HL-60 (cell line): ENCODE data around the gene LPIN1.

ENCODE experiments used
- POLR2AphosphoS5 ChIP-seq: IDR thresholded peaks from 2 replicates; pipeline ENCODE4 v1.6.1; 2012; ENCODE audit warnings: low read depth
- TF ChIP-seq, protein P1 (sequence below): IDR thresholded peaks from one replicate; pipeline ENCODE4 v1.5.1; 2011; ENCODE audit warnings: low read length, control low read depth, inconsistent platforms; ENCODE audit not compliant: insufficient read depth

DNA sequence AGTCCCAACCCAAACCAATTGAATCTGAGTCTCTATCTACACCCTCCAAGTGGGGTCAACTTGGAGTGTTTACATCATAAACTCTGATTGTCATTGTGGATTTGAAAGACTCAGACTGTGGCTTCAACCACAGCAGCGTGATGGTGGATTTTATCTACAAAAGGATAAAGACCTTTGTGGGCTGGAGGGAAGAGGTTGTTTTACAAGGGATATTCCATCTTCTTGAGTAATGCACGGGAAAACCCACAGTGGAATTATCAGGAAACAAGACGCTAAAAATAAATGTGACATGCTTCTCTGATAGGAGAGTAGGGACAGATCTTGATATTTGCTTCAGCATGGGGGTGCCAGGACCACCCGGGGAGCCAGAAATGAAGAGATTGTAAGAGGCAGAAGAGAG is 93.5 kb downstream of the LPIN1 start:
- TF ChIP-seq, protein P1, sequence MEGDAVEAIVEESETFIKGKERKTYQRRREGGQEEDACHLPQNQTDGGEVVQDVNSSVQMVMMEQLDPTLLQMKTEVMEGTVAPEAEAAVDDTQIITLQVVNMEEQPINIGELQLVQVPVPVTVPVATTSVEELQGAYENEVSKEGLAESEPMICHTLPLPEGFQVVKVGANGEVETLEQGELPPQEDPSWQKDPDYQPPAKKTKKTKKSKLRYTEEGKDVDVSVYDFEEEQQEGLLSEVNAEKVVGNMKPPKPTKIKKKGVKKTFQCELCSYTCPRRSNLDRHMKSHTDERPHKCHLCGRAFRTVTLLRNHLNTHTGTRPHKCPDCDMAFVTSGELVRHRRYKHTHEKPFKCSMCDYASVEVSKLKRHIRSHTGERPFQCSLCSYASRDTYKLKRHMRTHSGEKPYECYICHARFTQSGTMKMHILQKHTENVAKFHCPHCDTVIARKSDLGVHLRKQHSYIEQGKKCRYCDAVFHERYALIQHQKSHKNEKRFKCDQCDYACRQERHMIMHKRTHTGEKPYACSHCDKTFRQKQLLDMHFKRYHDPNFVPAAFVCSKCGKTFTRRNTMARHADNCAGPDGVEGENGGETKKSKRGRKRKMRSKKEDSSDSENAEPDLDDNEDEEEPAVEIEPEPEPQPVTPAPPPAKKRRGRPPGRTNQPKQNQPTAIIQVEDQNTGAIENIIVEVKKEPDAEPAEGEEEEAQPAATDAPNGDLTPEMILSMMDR, result no peak
- TF ChIP-seq POLR2AphosphoS5, result no peak
